GM18508 (cell line): ENCODE results near the gene KIAA0040.
A peak's percentile ranks its signal among the peaks of the same experiment; 100 is the strongest.

ENCODE experiments used
- ATAC-seq: cut with Tn5 transposase; IDR thresholded peaks from one replicate; pipeline ENCODE4 v1.9.1; 2021; ENCODE audit warnings: moderate number of reproducible peaks; ENCODE audit not compliant: insufficient read depth, unreplicated experiment

The KIAA0040 gene

DNA sequence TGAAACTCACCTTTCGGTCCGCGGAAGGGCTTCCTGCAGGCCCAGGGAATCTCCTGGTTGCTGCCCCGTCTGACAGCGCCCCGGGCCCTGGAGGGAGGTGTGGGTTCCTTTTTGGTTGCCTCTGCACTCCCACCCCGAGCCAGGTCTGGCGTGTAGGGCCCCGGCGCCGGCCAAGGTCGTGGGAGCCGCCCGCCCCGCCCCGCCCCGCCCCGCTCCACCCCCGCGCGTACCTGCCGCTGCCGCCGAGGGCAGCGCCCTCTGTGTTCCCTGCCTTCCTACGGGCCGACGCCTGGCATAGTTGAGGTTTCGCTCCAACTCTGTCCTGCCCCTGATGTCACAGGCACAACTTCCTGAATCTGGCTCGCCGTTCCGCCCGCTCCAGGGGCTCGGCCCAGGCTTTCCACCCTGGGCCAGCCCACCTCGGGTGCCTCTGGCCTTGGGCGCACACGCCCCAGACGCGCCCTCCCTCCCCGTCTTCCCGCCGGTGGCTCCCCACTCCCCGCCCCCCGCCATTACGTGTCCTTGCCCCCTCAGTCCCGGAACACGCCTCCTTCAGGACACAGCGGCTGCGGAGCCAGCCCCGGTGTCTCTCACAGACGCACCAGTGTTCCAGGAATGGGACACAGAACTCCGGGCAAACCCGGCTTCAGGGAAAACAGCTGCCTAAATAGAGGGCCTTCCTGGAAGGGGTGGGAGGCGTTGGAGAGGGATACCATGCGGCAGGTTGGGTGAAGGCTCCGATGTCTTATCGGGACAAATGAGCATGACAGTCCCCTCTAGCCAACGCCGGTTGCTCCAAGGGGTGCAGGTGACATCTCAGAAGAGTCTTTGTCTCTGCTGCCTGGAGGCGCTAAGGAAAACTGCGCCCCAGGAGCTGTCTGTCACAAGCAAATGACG is at the start of gene KIAA0040:
TSS of gene KIAA0040 (minus strand) at position 147 of the 897 bp plus-strand sequence. CDS start 31,763 bp downstream, outside the sequence.
- no peak for ATAC-seq

DNA sequence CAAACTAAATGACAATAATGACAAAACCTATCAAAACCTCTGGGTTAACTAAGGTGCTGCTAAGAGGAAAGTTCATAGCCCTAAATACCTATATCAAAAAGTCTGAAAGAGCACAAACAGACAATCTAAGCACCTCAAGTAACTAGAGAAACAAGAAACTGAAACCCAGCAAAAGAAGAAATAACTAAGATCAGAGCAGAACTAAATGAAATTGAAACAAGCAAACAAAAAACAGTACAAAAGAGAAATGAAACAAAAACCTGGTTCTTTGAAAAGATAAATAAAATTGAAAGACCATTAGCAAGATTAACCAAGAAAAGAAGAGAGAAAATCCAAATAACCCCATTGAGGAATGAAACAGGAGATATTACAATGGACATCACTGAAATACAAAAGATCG is 44.8 kb upstream of the KIAA0040 start:
- ATAC-seq = no peak

DNA sequence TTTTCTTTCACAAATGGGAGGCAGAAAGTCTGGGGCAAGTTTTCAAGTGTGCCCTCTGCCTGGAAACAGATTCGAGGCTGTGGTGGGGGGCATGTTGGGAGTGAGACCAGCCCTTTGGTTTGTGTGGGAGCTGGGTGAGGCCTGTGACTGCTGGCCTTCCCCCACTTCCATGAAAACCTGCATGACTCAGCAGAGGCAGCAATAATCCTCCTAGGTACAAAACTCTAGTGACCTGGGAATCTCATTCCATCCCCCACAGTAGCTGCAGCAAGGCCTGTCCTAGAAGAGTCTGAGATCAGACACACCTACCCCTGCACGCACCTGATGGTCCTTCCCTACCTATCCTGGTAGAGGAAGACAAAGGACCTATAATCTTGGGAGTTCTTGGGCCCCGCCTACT is 42.1 kb upstream of the KIAA0040 start:
- no peak for ATAC-seq

DNA sequence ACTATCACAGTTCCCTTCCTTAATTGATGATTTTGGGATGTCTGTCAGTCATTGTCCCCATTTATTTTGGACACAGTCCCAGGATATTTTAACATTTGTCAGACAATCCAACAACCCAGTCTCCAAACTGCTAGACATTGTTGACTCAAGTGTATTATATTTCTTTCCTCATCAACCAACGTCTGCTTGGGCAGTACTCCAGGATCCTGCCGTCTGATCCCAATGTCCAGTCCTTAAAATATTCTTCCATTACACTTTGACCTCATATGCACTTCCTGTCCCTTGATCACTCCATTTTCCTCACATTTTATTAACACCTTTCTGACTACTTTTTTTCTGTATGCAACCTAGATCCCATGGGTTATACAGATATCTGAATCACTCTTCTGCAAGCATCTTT is 39.8 kb upstream of the KIAA0040 start:
- no peak for ATAC-seq

DNA sequence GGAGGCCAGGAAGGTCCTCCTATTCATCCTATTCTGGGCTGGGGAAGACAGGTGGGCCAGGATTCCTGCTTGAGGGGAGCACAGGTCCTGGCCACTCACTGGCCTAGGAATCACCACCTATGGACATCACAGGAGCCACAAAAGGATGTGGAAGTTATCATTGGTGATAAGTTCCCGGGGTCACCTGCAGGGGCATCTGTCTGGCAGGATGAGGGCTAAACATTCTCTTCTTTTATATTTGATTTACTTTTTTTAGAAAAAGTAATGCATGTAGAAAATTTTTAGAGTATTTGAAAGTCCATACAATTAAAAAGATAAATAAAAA is 33.2 kb upstream of the KIAA0040 start:
- ATAC-seq = no peak

DNA sequence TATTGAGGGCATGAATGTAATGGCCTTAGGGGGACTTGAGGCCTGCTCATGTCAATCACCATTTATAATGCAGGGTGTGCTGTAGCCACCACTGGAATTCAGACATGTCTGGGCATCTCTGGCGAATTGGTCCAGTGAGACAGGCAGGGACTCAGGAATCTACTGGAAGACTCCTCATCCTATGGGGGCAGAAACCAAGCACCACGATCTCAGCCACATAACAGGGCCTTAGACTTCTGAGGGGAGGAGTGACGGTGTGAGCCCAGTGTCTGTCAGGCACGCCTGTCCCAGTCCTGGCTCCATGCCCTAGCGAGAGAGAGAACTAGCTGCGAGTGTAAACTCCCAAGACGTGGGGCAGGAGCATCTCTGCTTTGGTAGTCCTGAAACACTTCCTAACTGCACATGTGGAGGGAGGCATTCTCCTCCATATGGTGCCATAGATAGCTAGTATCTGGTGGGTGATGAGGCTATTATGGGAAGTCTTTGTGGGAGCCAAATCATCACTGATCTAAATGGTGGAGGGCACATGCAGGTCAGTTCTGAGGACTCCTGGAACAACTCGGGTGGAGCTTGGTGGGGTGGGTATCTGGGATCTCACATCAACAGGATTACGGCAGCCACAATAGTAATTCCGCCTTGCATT is 29.8 kb upstream of the KIAA0040 start:
- ATAC-seq = no peak

DNA sequence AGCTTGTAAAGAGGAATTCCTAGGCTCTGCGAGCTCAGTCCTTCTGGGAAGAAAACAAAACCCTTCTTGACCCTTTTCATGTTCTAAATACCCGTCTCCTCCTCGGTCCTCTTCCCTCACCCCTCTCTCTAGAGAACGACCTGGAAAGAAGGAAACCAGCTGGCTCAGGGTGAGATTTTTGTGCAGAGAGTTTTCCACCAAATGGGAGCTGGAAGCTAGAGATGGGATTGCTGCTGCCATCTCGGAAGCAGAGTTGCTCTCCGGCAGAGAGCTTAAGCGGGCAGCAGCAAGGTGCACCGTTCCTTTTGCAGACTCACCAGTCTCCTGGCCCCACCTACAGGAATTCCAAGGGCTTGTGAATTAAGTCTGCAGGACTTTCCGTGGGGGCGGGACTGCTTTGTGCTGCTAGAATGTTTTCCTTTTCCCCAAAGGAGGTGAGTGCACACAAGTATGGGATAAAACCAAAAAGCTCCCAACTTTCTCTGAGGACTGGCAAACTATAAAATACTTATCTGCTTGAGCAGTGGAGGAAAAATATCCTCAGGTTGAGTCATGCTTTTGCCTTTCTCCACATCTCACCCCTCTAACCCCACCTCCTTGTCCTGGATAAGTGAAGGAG is 29.1 kb upstream of the KIAA0040 start:
- ATAC-seq = no peak

DNA sequence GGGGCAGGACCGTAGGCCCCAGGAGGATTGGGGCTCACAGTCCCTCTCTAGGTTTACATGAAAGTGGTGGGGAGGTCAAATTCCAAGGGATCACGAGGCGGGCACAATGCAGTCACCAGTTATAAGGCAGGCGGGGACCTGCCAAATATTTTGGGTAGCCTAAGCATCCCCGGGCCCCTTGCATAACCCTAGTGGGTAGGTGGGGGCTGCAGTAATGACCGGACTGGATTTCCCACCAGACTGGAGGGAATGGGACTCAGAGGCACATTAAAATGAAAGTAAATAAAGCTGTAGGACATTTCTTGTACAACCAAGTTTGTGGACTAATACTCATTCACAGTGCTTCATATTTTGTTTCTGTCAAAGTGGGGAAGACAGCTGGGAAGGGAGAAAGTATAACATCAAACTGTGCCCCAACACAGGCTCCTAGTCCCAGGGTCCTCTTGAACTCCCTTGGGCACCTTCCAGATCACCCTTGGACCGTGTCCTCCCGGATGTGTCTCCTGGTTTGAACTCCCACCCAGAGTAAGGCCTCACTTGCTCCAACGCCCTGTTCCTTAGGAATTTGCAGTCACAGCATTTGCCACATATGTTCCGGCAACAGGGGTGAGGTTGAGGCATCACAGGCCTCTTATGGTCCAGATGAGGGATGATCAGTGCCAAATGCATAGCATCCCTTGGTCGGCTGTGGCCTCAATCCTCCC is 28.4 kb upstream of the KIAA0040 start:
- no peak for ATAC-seq

DNA sequence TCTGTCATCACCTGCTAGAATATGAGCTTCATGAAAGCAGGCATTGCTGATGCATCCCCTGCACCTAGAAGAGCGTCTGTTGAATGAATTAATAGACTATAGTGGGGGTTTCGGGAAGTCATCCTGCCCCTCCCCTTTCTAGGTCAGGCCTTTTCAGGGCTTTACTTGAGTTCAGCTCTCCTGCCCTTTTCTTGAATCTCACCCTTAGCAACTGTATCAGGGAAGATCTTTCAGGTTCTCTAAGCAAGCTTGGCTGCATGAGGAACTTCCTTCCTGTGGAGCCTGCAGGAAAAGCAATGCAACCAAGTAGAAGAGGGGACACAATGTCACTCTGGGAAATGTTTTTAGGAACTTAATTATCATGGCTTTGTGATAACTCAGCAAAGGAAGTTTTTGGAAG is 27.2 kb upstream of the KIAA0040 start:
- ATAC-seq = no peak

DNA sequence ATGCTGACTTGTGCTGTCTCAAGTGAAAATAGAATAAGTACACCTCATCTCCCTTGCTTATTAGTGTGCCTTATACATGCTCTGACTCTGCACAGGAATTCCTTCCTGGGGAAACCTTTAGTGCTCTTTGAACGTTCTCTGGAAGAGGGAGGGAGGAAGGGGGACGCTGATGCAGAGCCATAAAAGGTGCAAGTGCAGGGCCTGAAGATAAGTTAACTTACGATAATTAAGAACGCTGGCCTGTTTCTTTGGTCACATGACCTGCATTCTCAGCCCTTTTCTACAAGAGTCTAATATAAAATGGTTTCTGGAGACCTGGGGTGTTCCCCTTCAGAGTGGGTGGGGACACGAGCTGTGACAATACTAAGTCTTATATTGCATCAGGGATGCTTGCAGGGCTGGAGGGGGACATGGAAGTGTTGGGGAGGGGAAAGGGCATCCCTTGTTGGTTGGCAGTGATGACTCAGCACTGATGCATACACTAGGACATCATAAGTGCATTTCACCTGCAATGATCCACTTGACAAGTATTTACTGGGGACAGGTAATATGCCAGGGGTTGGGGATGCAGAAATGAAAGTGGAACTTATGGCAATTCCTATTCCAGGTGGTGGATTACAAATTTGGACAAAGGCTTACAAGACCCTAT is 26.3 kb upstream of the KIAA0040 start:
- ATAC-seq = no peak

DNA sequence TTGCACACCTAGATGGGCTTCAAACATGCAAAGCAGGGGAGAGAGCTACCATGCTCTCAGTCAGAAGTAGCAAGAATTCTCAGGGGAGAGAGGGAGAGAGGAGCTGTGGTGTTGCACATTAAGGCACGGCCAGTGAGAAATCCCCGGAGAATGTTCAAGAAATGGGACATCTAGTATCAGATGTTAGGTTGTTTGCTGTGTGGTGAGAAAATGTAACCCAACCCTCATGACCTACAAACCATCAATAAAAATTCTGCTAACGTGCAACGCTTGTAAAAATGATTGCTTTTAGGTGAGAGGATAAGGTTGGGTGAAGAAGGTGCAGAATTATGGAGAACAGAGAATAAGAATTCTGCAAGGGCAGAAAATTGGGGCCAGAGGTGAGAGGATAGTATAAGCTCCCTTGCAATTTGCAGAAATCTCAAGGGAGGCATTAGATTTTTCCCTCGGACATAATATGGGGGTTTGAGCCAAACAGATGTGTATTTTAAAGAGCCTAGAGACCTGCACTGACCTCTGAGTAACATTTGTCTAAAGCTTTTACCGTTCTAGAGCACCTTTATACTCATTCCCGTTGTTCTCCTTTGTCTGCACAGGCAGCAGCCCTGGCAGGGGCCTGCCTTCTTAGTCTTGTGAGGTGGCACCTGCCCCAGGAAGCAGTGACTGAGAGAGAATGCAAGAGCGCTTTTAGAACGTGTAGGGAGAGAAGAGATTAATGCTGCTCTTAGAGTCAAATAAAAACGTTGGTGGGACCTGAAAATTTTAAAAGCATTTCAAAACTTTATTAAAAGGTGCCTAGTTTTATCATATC is 25.4 kb upstream of the KIAA0040 start:
- no peak for ATAC-seq

DNA sequence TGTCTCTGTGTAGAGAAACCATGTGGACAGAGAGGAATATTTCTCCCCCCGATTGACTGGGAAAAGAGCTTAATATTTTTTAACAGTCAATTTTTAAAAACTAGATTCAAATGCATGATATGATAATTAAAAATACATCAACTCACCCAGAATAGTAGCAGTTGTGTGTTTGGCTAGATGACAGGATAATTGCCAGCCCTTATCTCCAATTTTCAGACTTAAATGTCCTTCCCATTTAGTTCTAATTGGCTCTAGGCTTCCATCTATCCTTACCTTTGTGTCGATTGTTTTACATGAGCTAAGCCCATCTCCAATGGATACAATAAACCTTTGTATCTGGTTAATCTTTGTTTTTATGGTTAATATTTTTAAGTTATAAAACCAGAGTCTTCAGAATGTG is 23.9 kb upstream of the KIAA0040 start:
- no peak for ATAC-seq

DNA sequence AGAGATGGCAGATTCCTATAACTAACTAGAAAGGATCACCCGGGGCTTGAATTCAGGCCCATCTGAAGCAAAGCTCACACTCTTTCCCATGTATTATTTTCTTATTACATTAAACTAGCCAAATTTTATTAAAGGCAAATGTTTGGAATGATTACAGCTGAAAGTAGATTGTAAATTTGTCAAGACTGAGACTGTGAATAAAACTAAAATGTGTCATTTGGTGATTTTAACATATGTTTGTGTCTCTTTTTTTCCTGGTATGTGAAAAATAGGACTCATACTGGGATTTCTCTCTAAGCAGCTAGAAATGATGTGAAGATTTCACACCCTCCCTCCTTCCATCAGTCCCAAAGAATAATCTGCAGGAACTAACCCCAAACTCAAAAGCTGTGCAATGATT is 19.1 kb upstream of the KIAA0040 start:
- ATAC-seq = no peak

DNA sequence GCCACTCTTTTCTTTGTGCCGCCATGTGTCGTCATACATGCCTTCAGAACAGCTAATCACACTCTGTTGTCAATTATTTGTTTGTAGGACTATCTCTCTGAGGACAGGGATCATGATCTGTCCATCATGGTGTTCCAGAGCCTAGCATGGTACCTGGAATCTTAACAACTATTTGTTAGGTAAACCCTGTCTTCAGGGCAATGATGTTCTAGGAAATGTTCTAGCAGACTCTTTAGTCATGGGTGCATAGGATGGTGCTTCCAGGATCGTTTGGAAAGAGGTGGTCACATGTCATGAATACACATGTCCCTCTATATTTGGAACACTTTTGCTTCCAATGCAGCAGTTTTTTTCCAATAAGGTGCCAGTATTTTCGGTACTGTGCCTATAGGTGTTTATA is 18.2 kb upstream of the KIAA0040 start:
- no peak for ATAC-seq

DNA sequence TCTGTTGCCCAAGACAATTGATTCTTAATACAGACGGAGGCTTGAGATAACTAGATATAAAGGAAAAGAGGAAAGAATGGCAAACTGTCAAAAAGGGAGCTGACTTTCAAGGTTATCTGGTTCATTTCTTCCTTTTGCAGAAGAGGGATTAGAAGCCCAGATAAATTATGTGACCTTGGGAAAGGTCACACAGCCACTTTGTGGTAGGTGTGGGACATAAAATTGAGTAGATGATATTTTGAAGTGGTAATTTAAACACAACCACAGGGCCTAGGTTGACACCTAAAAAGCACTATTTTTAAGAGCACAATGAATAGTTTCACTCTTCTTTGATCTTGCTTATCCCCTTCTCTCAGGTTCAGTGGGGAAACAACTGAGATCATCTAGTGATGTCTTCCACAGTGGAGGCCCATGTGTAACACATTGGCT is 16.9 kb upstream of the KIAA0040 start:
- ATAC-seq = no peak

DNA sequence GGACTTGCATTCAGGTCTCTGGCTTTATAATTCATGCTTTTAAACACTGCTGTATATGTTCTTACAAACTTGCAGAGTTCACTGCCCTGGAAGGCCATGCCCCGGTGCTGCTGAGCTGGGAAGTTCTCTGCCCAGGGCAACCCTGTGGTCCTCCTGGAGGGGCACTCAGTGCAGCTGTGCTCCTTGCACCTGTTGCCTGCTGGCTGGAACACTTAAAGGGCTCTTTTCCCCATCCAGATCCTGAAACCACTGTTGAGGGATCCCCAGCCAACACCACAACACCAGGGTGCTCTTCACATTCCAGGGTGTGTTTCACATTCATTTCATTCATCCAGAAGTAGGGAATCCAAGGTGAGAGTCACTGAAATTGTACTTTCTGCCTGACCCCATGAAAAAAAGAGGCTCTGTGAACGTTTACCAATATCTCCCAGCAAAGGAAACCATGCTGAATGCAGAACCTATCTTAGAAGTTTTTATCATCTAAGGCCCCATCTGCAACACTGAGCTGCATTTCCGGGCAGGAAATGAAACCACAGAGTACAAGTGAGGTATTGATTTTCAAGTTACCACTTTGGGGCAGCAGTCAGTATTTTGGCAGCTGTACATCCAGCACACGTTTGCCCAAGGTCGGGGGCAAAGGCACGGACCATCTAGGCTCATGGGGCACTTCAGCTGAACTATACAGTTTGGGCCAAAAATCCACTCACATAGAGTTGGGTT is 16.4 kb upstream of the KIAA0040 start:
- ATAC-seq = peak; percentile 72

DNA sequence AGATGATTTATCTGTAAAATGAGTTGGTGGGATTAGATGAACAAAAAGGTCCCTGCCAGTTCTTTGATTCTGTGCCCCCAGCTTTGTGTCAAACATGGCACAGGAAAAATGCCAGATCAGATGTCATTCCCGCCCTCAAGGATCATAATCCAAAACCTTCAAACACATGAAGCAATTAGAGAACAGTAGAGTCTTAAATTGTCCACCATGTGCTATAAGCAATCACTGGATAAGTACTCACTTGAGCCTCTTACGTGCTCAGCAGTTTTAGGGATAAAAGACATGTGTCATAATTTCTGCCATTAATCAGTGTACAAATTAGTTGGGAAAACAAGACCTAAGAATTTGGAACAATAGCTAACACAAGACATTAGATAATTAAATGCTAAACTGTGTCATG is 15.4 kb upstream of the KIAA0040 start:
- ATAC-seq = no peak

DNA sequence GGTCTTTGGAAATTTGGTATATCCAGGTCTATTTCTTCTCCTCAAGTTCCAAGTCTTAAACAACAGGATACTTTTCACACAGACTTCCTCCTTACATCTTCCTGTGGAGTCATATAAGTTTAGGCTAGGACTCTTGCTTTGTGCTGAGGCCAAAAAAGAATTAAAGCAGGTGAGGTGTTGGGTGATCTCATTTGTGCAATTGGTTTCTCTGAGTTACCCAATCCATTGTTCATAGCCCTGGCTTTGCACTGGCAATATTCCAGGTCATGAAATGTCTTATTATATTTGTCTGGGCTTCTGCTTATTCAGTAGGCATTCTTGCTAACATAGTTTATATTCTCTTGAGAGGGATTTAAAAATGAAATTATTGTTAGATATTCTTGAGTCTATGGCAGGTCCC is 14.1 kb upstream of the KIAA0040 start:
- ATAC-seq = no peak

DNA sequence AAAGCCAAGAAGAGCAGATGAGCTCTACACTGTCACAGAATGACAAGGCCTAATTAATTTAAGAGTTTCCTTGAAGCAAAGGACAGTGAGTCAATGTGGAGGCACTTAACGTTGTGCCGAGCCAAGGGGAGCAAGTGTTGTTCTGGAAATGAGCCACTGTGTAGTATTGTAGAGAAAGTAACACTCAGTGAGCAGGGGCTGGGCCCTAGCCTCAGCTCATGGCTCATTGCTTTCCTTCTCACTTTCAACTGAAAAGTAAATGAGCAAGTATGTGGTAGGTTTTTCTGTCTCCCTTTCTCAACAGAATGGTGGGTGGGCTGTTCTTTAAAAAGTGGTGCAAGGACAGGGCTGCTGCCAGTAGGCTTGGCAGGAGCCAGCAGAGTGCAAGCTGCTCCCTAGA is 11.8 kb upstream of the KIAA0040 start:
- peak; percentile 48 for ATAC-seq
